HFF-Myc (cell line): Measurements from ENCODE around the gene RGS11.

Experiments used
- DNase-seq: peaks from one replicate; pipeline ENCODE4 v3.0.0-alpha.2; 2011; ENCODE audit warnings: low read depth; ENCODE audit errors: extremely low read depth
- H3K4me3 ChIP-seq: replicated peaks from 2 replicates; pipeline ENCODE4 v1.5.1; 2011; ENCODE audit warnings: low read depth, mild to moderate bottlenecking, control low read depth, low read length
- TF ChIP-seq, protein P1 (sequence below): IDR thresholded peaks from 2 replicates; pipeline ENCODE4 v1.5.1; 2012; ENCODE audit warnings: mild to moderate bottlenecking, low read depth, low read length, control low read depth; ENCODE audit errors: missing control alignments

RGS11 gene

DNA sequence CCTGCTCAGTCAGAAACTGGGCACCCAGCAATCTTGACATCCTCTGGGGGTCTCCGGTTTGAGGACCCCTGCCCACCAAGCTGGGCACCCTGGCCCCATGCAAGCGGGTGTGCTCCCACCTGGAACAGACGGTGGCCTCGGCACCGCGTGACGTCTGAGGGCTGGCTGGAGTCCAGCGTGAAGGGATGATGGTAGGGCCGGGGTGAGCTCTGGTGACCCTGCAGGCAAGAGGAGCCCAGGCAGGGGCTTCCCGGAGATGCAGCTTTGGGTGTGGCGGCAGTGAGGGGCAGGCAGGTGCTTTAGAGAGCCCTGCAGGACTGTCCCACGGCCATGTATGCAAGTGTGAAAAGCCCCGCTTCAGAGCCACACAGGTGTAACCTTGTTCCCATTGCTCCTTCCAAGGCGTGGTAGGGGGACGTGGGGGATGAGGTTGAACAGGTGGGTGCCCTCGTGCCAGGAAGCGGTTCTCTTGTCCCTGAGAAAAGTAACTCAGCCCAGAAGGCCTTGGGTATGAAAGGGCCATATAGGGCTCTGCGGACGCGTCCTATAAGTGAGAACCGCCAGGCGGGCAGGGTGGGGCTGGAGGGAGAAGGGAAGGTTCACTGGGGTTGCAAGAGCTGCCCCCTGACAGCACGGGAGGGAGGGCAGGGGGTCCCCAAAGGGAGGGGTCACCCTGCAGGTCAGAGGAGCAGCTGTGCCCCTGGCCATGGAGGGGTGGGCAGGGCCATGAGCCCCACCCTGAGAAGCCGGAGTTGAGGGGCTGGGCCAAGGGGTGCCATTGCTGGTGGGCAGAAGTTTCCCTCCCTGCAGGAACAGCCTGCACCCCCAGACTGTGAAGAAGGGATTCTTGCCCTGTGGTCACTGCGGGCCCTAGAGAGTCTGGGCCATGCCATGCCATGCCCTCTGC, 9.2 kb downstream of the RGS11 start:
- H3K4me3 ChIP-seq: no peak overlapping the region
- DNase-seq: no peak
- TF ChIP-seq, protein P1, sequence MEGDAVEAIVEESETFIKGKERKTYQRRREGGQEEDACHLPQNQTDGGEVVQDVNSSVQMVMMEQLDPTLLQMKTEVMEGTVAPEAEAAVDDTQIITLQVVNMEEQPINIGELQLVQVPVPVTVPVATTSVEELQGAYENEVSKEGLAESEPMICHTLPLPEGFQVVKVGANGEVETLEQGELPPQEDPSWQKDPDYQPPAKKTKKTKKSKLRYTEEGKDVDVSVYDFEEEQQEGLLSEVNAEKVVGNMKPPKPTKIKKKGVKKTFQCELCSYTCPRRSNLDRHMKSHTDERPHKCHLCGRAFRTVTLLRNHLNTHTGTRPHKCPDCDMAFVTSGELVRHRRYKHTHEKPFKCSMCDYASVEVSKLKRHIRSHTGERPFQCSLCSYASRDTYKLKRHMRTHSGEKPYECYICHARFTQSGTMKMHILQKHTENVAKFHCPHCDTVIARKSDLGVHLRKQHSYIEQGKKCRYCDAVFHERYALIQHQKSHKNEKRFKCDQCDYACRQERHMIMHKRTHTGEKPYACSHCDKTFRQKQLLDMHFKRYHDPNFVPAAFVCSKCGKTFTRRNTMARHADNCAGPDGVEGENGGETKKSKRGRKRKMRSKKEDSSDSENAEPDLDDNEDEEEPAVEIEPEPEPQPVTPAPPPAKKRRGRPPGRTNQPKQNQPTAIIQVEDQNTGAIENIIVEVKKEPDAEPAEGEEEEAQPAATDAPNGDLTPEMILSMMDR: no peak

DNA sequence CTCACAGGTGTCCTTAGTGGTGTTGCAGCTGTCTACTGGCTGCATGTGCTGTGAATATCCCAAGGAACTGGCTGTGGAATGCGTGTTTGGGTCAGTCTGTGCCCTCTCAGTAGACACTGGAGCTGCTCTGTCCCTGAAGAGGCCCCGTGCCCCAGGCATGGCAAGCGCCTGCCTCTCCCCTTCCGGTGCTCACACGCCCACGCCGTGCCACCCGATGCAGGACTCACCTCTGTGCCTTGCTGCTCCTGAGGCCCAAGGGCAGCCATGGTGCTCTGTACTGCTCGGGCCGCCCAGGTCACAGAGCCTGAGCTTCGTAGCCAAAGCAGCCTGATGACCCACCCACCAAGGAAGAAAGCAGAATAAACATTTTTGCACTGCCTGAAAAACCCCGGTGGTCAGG, 10.0 kb downstream of the RGS11 start:
- DNase-seq: no peak
- TF ChIP-seq, protein P1: no peak
- H3K4me3 ChIP-seq: no peak overlapping the region

DNA sequence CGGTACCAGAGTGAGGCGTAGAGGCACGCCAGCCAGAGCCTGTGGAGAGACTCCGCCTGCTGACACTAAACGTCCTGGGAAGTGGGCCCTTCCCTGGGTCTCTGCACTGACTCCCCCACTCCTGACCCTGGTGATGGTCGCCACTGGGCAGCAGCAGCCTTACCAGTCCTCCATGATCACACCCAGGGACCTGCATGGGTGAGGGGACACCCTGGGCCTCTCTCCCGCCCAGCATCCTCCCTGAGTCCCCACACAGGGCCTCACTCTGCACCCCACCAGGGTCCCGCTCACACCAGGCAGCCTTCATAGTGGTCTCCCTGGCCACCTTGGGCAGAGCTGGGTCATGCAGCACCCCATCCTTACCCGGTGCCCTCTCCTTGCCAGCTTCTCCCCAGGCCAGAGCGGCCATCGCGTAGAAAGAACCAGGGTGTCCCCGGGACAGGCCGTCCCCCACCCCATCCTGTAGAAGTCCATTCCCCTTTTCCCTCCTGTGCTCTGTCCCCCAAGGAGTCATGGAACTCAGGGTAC, 10.7 kb downstream of the RGS11 start:
- H3K4me3 ChIP-seq: no peak overlapping the region
- DNase-seq: no peak
- TF ChIP-seq, protein P1: no peak

DNA sequence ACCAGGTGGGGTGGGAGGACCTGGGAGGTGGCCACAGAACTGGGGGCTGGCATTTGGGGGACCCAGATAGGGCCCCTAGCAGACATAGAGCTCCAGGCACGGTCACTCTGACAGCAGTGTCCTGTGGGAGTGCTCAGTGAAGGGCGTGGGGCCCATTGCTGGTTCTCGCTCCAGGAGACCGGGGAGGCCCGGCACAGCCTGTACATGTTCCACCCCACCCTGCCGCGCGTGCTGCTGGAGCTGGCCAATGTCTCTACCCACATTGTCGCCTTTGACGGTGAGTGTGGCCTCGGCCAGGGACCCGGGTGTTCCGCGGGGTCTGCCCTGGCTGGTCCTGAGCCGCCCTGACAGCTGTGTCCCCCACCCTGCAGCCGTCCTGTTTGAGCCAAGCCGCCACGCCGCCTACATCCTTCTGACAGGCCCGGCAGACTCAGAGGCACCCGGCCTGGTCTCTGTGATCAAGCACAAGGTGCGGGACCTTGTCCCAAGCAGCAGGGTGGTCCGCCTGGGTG, 11.2 kb downstream of the RGS11 start:
- TF ChIP-seq, protein P1: no peak
- no peak for DNase-seq
- H3K4me3 ChIP-seq: no peak overlapping the region

DNA sequence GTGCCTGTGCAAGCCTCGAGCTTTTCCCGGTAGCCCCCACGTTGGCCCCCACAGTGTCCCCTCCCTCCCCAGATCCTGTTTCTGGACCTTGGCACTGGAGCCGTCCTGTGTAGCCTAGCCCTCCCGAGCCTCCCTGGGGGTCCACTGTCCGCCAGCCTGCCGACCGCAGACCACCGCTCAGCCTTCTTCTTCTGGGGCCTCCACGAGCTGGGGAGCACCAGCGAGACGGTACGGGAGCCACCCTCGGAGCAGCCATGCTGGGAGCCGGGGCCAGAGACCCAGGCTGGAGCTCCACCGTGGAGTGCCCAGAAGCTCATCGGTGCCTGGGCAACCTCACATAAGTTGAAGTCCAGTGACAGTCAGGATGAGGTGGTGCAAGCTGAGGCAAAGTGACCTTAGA, 11.8 kb downstream of the RGS11 start:
- TF ChIP-seq, protein P1: no peak
- DNase-seq: no peak
- no peak overlapping the region for H3K4me3 ChIP-seq

DNA sequence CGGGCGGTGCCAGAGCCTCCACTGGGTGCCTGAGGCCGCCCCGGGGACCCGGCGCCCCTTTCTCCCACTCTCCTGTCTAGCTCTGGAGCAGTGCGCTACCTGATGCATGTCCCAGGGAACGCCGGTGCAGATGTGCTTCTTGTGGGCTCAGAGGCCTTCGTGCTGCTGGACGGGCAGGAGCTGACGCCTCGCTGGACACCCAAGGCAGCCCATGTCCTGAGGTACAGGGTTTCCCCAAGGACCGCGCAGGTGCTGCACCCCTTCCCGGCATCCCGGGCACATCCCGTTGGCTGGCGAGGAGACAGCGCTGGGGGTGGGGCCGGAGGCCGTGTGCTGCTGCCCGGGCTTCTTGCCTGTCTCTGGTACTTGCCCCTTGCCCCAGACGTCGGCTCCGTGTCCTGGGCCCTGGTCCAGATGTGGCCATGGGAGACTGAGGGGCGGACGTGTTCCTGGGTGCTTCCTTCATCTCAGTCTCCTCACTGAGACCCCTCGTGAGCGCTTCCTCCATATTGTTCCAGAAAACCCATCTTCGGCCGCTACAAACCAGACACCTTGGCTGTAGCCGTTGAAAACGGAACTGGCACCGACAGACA, 12.5 kb downstream of the RGS11 start:
- no peak for DNase-seq
- no peak overlapping the region for H3K4me3 ChIP-seq
- TF ChIP-seq, protein P1: no peak
